Esophagus muscularis mucosa (tissue), 3 donors: Measurements from ENCODE around the gene KRT13.
"Not testable (repeated sequence)": the region's sequence is repeated elsewhere in the genome, so short reads cannot be mapped to it uniquely, and the experiment has no call there.

Experiments
- CTCF ChIP-seq, 3 experiments: fragments of 200-600 bp in 2 of 3; fragments of 450-650 bp in 1 of 3; sonication (generic) in 2 of 3; IDR thresholded peaks; one replicate each; pipeline ENCODE4 v1.5.1; 2017 to 2019; ENCODE audit warnings: antibody characterized with exemption in 3 of 3, mild to moderate bottlenecking in 2 of 3, moderate library complexity in 1 of 3
- POLR2A ChIP-seq: fragments of 450-650 bp; IDR thresholded peaks from one replicate; pipeline ENCODE4 v1.6.1; 2017; ENCODE audit warnings: antibody characterized with exemption, moderate library complexity, mild to moderate bottlenecking, low read depth
- POLR2AphosphoS5 ChIP-seq, 2 donors: sonication (generic); formaldehyde crosslinking; IDR thresholded peaks; one replicate each; pipeline ENCODE4 v1.6.1; 2017; ENCODE audit warnings: antibody characterized with exemption in 2 of 2

DNA sequence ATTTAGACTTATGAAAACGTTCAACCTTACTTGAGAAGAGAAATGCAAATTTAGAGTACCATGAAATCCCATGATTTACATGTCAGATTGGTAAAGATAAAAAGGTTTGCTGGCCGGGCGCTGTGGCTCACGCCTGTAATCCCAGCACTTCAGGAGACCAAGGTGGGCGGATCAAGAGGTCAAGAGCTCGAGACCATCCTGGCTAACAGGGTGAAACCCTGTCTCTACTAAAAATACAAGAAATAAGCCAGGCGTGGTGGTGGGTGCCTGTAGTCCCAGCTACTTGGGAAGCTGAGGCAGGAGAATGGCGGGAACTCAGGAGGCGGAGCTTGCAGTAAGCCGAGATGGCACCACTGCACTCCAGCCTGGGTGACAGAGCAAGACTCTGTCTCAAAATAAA lies 37.4 kb upstream of the KRT13 start:
- TF ChIP-seq CTCF (IDR thresholded peaks at IDR 0.05); POLR2A; POLR2AphosphoS5 (IDR thresholded peaks at IDR 0.05): not testable (repeated sequence)
